Right lobe of liver (tissue), 4 donors: ENCODE results near the gene IGF1R.

Experiments used
- POLR2A ChIP-seq: fragments of 450-650 bp; IDR thresholded peaks from one replicate; pipeline ENCODE4 v1.6.1; 2017; ENCODE audit warnings: antibody characterized with exemption, mild to moderate bottlenecking
- TF ChIP-seq, protein P1 (sequence below), 4 donors: fragments of 200-600 bp in 3 of 4; fragments of 450-650 bp in 1 of 4; IDR thresholded peaks; one replicate each; pipeline versions ENCODE4 v1.5.1 to v1.8.0; 2016 to 2022; ENCODE audit warnings: antibody characterized with exemption in 4 of 4, mild to moderate bottlenecking in 2 of 4
- donor health status: DM: no; HTN: no; CAD: no.
- donor health status: DM: no; HTN: no; CAD: no.
- donor health status: DM: no; HTN: yes; CAD: no.

DNA sequence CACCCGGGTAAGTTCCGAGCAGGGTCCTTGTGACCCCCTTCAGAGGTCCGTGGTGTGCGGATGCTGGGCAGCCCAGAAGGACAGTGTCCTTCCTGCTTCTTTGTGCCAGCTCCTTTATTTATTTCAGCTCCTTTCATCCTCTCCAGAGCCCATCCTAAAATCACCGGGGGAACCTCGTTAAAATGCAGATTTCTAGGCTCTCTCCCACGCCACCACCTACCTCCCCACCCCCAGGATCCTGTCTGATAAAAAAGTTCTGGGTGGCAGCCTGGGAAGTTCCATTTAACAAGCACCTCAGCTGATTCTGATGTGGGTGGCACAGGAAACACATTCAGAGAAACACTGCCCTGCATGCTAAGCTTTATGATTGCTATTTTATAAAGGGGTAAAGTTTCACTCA lies 12.5 kb upstream of the IGF1R start:
- TF ChIP-seq POLR2A: no peak
- TF ChIP-seq, protein P1, sequence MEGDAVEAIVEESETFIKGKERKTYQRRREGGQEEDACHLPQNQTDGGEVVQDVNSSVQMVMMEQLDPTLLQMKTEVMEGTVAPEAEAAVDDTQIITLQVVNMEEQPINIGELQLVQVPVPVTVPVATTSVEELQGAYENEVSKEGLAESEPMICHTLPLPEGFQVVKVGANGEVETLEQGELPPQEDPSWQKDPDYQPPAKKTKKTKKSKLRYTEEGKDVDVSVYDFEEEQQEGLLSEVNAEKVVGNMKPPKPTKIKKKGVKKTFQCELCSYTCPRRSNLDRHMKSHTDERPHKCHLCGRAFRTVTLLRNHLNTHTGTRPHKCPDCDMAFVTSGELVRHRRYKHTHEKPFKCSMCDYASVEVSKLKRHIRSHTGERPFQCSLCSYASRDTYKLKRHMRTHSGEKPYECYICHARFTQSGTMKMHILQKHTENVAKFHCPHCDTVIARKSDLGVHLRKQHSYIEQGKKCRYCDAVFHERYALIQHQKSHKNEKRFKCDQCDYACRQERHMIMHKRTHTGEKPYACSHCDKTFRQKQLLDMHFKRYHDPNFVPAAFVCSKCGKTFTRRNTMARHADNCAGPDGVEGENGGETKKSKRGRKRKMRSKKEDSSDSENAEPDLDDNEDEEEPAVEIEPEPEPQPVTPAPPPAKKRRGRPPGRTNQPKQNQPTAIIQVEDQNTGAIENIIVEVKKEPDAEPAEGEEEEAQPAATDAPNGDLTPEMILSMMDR (IDR thresholded peaks at IDR 0.05): no peak
